T47D (cell line): ENCODE measurements around the gene ZNHIT2.

ENCODE experiments used
- DNase-seq, 2 experiments: peaks; one replicate each; pipeline versions ENCODE4 v3.0.0 to v3.0.0-alpha.2; 2011 to 2012; ENCODE audit warnings: low read depth in 1 of 2, low spot score in 1 of 2
- JUND ChIP-seq: IDR thresholded peaks from 2 replicates; pipeline ENCODE4 v1.6.1; 2012; ENCODE audit warnings: low read depth
- in situ Hi-C: cut with HindIII; loops from 2 replicates; pipeline ENCODE4 v1.10.0; 2016; ENCODE audit warnings: low sequenced_read_pairs, low pct_unique_long_range_greater_than_20kb

Gene ZNHIT2

DNA sequence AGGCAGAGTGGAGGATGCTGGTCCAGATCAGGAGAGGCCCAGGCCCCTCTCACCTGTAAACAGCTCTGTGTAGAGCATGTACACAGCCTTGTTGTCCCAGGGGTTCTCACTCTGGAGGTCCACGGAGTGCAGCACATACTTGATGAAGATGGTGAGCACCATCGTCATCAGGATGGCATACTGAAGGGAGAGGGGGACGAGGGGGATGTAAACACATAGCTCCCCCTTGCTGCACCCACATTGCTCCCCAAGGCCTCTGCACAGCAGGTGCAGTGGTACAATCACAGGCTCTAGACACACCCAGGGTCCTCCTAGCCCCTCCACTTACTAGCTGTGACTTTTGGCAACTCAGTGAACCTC, 13.9 kb upstream of the ZNHIT2 start:
- TF ChIP-seq JUND = no peak
- DNase-seq = no peak
- in situ Hi-C loops = no loop called here

DNA sequence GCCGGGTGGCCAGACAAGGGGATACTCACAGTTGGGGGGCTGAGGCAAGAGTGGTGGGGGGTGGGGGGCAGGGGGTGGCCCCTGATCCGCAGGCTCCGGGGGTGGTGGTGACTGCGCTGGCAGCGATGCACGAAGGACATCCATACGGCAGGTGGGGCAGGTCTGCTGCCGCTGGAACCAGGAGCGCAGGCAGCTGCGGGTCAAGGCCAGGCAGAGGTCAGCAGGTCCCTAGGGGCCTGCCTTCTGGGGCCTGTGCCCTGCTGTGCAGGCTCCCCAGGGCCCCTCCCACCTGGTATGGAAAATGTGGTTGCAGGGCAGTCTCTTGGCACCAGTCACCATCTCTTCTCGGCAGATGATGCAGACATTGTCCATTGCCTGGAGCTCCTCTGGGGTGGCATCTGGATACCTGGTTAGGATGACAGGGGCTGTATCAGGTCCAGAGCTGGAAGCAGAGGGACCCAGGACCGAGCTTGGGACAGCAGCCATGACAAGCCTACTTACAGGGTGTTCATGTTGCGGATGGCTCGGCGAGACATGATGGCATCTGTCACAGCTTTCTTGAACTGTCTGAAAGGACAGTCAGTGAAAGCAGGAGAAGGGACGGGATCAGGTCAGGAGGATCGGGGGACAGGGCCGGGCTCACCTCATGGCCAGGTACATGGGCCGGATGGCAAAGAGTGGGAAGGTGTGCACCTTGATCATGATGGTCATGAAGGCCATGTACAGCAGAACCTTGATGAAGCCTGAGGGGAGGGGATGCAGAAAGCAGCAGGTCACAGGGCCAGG, 13.3 kb upstream of the ZNHIT2 start:
- in situ Hi-C loops = no loop called here
- no peak for DNase-seq
- TF ChIP-seq JUND = no peak

DNA sequence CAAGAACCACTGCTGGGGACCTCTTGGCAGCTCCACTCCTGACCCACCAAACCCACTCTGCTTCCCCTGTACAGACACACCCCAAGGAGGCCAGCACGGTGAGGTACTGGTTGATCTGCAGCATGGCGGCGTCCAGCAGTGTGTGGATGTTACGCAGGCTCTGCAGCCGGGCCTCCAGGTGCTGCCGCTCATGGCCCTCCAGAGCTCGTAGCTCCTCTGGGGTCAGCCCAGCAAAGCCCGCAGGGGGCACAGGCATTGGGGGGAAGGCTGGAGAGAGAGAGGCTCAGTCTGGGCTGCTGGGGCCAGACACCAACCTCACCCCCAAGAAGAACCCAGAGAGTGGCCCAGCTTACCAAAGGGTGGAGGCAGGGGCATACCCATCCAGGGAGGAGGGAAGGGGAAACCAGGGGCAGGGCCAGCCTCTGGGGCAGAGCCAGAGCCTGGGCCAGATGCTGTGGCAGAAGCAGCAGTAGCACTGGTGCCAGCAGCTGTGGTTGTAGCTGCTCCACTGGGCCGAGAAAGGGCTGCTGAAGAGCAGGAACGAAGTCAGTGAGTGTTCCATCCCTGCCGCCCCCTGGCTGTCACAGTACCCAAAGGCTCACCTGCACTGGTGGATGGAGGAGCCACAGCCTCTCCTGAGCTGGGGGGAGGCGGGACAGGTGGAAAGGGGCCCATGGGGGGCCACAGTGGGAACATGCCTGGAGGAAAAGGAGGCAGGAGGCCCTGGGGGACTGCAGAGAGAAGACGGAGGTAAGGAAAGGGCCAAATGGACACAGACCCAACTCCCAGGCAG, 12.3 kb upstream of the ZNHIT2 start:
- no peak for DNase-seq
- no peak for TF ChIP-seq JUND
- in situ Hi-C loops = no loop called here

DNA sequence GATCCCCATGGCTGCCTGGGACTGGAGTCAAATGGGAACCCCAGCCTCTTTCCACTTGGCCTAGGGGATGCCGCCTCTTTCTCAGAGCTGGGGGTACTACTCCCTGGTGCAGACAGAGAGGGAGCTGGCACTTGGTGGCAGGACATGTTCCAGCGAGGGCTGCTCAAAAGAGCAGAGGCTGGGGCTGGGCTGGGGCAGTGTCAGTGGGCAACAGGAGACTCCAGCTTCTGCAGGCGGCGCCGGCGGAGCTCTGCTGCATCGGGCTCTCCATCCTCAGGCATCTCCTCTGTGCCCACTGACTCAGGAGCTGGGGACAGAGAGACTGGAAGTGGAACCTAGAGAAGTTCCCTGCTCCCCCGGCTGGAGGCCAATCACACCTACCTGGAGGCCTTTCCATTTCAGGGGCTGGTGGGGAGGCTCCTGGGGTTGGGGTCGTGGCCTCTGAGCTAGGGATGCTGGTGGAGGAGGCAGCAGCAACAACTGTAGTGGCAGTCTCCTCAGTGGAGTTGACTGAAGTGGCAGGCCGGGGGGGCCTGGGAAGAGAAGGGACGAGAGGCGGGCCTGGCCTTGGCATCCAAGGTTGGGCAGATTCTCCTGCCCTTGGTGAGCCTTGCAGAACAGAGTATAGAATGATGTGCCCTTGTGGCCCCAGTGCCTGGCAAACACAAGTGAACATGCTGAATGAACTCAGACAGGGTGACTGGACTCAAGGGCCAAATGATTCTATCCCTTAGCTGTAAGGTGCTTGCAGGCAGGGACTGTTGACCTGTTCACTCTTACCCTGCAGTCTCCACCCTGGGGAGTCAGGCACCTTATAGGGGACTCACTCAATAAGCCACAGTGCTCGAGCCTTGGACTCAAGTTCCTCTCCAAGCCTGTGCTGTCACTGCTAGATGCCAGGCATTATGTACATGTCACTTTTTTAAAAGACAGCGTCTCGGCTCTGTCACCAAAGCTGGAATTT, 11.0 kb upstream of the ZNHIT2 start:
- in situ Hi-C loops = no loop called here
- DNase-seq = no peak
- no peak for TF ChIP-seq JUND

DNA sequence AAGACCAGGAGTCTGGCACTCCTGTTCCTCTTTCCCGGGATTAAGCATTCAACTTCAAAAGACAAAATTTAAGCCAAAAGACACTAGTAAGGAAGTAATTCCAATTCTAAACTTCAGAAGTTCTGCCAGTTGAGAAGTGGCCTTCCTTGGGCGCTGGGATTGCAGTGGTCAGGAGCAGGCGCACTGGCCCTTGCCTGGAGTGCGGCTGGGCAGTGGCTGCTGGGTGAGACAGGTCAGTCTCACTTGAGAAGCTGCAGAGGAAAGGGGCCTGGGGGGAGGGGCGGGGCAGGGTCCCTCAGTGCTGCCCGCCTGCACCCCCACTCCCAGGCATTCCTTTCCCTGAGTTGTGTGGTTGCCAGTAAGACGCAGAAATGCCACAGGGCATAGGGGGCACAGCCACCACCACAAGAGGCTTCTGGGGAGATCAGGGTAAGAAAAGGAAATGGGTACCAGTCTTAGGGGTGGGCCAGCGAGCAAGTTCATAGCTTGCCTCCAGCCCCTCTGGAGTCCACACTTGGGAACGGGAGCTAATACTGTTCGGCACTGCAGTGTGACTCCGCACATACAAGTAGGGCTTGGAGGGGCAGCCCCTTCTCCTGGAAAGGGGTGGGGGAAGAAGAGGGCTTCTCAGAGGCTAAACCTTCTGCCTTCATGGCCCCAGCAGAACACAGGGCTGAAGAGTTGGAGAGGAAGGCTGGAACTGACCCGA, 10.1 kb upstream of the ZNHIT2 start:
- in situ Hi-C loops = no loop called here
- no peak for TF ChIP-seq JUND
- DNase-seq = no peak

DNA sequence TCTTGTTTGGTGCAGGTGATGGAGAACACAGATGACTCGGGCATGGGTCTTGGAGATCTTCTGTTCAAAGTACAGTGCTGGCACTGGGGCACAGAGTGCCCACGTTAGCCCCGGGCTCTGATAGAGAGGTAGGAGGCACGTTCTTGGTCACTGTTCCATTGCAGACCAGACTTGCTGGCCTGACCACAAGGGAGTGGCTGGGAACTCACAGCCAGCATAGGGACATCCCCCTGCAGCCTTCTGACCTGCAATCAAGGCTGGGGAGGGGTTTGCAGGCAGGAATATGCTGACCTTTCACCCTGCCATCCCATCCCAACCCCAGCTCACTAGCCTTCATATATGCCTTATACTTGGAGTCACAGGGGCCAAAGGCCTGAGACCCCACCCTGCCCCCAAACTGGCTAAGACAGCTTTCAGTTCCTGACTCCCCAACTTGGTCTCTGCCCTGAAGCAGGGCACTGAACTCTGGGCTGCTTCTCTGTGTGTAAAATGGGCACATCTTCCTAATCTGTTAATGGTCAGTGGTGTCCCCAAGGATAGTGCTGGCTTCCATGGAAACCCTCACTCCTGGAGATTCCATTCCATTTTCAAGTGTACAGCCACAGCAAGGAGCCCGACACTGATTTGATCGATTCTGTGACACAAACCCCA, 9.2 kb upstream of the ZNHIT2 start:
- in situ Hi-C loops = no loop called here
- no peak for TF ChIP-seq JUND

DNA sequence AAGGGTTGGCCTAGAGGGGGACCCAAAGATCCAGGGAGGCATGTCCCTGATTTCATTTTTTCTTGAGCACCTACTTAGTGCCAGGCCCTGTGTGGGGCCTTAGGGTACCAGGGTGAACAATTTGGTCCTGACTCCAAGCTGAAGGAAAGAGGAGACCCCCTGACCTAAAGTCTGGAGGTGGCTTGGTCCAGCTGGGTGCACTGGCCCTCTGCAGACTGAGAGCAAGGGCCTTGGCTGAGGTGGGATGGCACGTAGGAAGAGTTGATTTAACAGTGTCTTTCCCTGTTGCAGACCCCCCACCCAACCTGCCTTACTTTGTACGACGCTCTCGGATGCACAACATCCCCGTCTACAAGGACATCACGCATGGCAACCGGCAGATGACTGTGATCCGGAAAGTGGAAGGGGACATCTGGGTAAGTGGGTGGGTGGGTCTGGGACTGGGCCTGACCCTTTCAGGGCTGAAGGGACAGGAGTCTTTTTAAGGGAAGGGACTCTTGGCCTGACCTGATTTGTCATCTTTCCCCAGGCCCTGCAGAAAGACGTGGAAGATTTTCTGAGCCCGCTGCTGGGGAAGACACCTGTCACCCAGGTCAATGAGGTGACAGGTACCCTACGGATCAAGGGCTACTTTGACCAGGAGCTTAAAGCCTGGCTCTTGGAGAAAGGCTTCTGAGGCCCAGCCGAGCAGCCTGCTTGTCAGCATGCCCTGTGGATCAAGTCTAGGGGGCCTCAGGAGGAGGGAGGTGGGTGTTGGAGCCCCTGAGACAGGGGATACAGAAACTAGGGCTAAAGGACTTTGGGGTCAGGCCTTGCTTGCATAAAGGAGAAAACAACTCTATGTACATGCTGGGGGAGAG, 7.9 kb upstream of the ZNHIT2 start:
- DNase-seq = no peak
- no peak for TF ChIP-seq JUND

More for the DNA sequence above, 9.2 kb upstream of the ZNHIT2 start:
- DNase-seq = no peak

DNA sequence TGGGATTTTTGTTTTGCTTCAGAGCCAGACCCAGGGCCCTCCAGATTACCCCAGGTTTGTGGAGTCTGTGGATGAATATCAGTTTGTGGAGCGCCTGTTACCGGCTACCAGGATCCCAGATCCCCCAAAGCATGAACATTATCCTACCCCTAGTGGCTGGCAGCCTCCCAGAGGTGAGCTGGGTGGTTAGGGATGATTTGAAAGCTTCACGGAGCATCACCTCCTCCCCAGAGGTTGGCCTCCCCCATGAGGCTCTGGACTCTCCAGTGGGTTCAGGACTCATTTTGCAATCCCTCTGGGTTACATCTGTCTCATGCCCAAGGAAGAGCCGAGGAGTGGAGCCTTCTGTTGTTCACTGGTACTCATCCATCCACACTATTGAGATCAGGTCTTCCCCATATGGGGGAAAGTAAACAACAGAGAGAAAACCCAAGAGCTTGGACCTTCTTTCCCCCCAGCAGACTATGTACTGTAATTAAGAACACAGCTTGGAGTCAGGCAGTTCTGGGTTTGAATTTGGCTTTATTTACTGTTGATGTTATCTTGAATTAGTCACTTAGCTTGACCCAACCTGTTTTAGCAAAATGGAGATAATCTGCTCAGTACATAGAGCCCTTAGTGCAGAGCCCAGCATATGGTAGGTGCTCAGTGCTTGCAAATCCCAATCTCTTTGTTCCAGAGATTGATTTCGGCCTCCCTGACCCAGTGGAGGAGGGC, 7.1 kb upstream of the ZNHIT2 start:
- in situ Hi-C loops = no loop called here
- DNase-seq = peak in 1 of 2 experiments; percentile 52

More for the DNA sequence above, 7.9 kb upstream of the ZNHIT2 start:
- in situ Hi-C loops = no loop called here

DNA sequence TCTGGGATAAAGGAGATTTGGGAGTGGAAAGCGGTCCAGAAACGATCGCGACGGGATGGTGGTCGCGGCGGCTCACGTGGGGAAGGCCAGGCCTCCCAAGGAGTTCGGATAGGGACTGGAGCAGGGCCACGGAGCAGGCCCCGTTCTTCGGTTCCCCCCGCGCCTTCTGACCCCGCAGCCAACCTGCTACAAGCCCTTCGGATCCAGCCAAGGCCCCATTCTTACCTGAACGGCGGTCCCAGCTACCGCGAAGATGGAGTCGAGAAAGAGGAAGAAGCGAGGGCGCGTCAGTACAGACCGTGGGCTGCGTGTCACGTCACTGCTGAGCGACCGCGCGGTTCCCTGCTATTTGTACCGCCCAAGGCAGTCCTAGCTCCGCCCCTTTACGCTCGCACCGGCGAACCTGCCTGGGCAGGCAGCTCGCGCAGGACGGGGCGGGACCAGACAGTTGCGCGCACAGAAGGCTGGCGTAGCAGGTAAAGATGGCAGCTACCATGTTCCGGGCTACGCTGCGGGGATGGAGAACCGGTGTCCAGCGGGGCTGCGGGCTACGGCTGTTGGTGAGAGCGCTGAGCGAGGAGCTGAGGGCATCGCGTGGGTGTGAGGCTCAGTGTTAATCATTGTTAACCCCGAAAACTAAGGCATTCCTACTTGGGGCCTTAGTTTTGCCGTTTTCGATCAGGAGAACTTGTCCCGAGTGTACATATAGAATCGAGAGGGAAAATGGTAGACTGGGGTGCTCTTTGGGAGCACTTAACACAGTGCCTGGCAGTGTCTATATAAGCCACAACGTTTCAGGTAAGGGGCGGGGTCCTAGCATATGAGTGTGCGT, 4.6 kb upstream of the ZNHIT2 start, which contains the start of the genes FAU and MRPL49:
Gene FAU (minus strand): TSS at position 270 of the 832 bp plus-strand sequence. CDS start 321 bp downstream, outside the sequence.
Gene MRPL49 (plus strand): TSS at position 457 of the 832 bp plus-strand sequence. CDS start 26 bp downstream, at position 483.
- no peak for TF ChIP-seq JUND
- in situ Hi-C loops = no loop called here
- DNase-seq = peak; percentile 89 to 99

More for the DNA sequence above, 7.1 kb upstream of the ZNHIT2 start:
- no peak for TF ChIP-seq JUND
